Islet precursor cell (in vitro differentiated cells): Measurements from ENCODE around the gene RALGAPA2.
"Not testable (repeated sequence)": the region's sequence is repeated elsewhere in the genome, so short reads cannot be mapped to it uniquely, and the experiment has no call there.

ENCODE experiments used
- DNase-seq: peaks from one replicate; pipeline ENCODE4 v3.0.0-alpha.2; 2018

Gene RALGAPA2

GRCh38 chr20:20566516-20566915, 145.9 kb downstream of the RALGAPA2 start:
- no peak for DNase-seq

GRCh38 chr20:20564279-20564678, 148.2 kb downstream of the RALGAPA2 start:
- no peak for DNase-seq

GRCh38 chr20:20562507-20562906, 149.9 kb downstream of the RALGAPA2 start:
- DNase-seq: no peak

- DNase-seq: no peak
These were observed 150.6 kb downstream of the RALGAPA2 start for GRCh38 chr20:20561841-20562240.

GRCh38 chr20:20561172-20561571, 151.3 kb downstream of the RALGAPA2 start:
- no peak for DNase-seq

- DNase-seq: no peak
These were observed 155.0 kb downstream of the RALGAPA2 start for GRCh38 chr20:20557406-20557805.

- DNase-seq: no peak
These were observed 156.6 kb downstream of the RALGAPA2 start for GRCh38 chr20:20555838-20556237.

GRCh38 chr20:20554951-20555350, 157.5 kb downstream of the RALGAPA2 start:
- DNase-seq: no peak

- DNase-seq: no peak
These were observed 158.9 kb downstream of the RALGAPA2 start for GRCh38 chr20:20553541-20553940.

GRCh38 chr20:20552076-20552475, 160.4 kb downstream of the RALGAPA2 start:
- no peak for DNase-seq

GRCh38 chr20:20551409-20551808, 161.0 kb downstream of the RALGAPA2 start:
- no peak for DNase-seq

- no peak for DNase-seq
These were observed 162.7 kb downstream of the RALGAPA2 start for GRCh38 chr20:20549704-20550103.

- DNase-seq: no peak
These were observed 163.2 kb downstream of the RALGAPA2 start for GRCh38 chr20:20549267-20549612.

- DNase-seq: no peak
These were observed 163.7 kb downstream of the RALGAPA2 start for GRCh38 chr20:20548527-20549266.

- no peak for DNase-seq
These were observed 164.6 kb downstream of the RALGAPA2 start for GRCh38 chr20:20547876-20548266.

- no peak for DNase-seq
These were observed 165.1 kb downstream of the RALGAPA2 start for GRCh38 chr20:20547221-20547875.

- no peak for DNase-seq
These were observed 166.0 kb downstream of the RALGAPA2 start for GRCh38 chr20:20546402-20546801.

- DNase-seq: not testable (repeated sequence)
These were observed 169.1 kb downstream of the RALGAPA2 start for GRCh38 chr20:20543348-20543747.

- DNase-seq: no peak
These were observed 176.1 kb downstream of the RALGAPA2 start for GRCh38 chr20:20536240-20536933.

- no peak for DNase-seq
These were observed 177.4 kb downstream of the RALGAPA2 start for GRCh38 chr20:20535051-20535450.

- DNase-seq: no peak
These were observed 181.2 kb downstream of the RALGAPA2 start for GRCh38 chr20:20531283-20531682.

- no peak for DNase-seq
These were observed 181.9 kb downstream of the RALGAPA2 start for GRCh38 chr20:20530428-20531151.

GRCh38 chr20:20529597-20529996, 182.8 kb downstream of the RALGAPA2 start:
- DNase-seq: no peak
